ENCODE measurements around the gene PTPRG. TPM values are rescaled to one million over a fixed set of nuclear protein-coding genes. Genes with fewer than 3 reads are reported as not detected.
A peak's percentile ranks its signal among the peaks of the same experiment; 100 is the strongest.

The PTPRG gene
- total RNA-seq, 1 experiment from 2014 or later = 11.7 TPM

- peaks cover 40% of the 10 kb centered on the region for H3K4me1 ChIP-seq (ENCODE audit: insufficient read depth, low read length, poor library complexity, severe bottlenecking)
- no peaks in the 10 kb centered on the region for H3K9me3 ChIP-seq (ENCODE audit: low read depth, low read length, poor library complexity, severe bottlenecking)
- CTCF ChIA-PET = interaction anchor here (0.8 kb wide), 1 partner anchor 506 kb away, joined by 3 read pairs; no protein-coding TSS in a partner anchor
- POLR2A ChIA-PET (ENCODE audit: low non-redundant PET) = interaction anchor here (0.6 kb wide), 1 partner anchor 32 kb away, joined by 6 read pairs; no protein-coding TSS in a partner anchor
- peak overlapping the region; percentile 55 for H3K27ac ChIP-seq (ENCODE audit: low read depth, low read length, poor library complexity, severe bottlenecking)
- intact Hi-C loops (cut with micrococcal nuclease; ENCODE audit: unreplicated experiment) = no loop called here
- H3K27me3 ChIP-seq (replicated peaks; ENCODE audit: insufficient read depth, low read depth, low read length, poor library complexity) = peaks cover 3% of the 10 kb centered on the region
- no peaks in the 10 kb centered on the region for H3K36me3 ChIP-seq (ENCODE audit: insufficient read depth, low read length, poor library complexity, severe bottlenecking)
- no peak overlapping the region for H3K4me3 ChIP-seq (ENCODE audit: low read depth, low read length, poor library complexity, severe bottlenecking)
- peak; percentile 92 for DNase-seq (ENCODE audit: low spot score)
- no TSS peak for BruUV-seq (replicated peaks)
- no peak for TF ChIP-seq EZH2 (IDR thresholded peaks at IDR 0.05; ENCODE audit: borderline replicate concordance, low read depth, low read length, poor library complexity, severe bottlenecking)
- TF ChIP-seq, protein P1, sequence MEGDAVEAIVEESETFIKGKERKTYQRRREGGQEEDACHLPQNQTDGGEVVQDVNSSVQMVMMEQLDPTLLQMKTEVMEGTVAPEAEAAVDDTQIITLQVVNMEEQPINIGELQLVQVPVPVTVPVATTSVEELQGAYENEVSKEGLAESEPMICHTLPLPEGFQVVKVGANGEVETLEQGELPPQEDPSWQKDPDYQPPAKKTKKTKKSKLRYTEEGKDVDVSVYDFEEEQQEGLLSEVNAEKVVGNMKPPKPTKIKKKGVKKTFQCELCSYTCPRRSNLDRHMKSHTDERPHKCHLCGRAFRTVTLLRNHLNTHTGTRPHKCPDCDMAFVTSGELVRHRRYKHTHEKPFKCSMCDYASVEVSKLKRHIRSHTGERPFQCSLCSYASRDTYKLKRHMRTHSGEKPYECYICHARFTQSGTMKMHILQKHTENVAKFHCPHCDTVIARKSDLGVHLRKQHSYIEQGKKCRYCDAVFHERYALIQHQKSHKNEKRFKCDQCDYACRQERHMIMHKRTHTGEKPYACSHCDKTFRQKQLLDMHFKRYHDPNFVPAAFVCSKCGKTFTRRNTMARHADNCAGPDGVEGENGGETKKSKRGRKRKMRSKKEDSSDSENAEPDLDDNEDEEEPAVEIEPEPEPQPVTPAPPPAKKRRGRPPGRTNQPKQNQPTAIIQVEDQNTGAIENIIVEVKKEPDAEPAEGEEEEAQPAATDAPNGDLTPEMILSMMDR (conservative IDR thresholded peaks at IDR 0.05; ENCODE audit: low read depth, low read length) = no peak
These were observed 121.5 kb downstream of the PTPRG start for GRCh38 chr3:61682671-61683548.

- no peak overlapping the region for H3K4me3 ChIP-seq (ENCODE audit: low read depth, low read length, poor library complexity, severe bottlenecking)
- intact Hi-C loops (cut with micrococcal nuclease; ENCODE audit: unreplicated experiment) = no loop called here
- no peaks in the 10 kb centered on the region for H3K36me3 ChIP-seq (ENCODE audit: insufficient read depth, low read length, poor library complexity, severe bottlenecking)
- peaks cover 48% of the 10 kb centered on the region for H3K4me1 ChIP-seq (ENCODE audit: insufficient read depth, low read length, poor library complexity, severe bottlenecking)
- POLR2A ChIA-PET (ENCODE audit: low non-redundant PET) = no interaction called here
- peaks cover 3% of the 10 kb centered on the region for H3K27me3 ChIP-seq (replicated peaks; ENCODE audit: insufficient read depth, low read depth, low read length, poor library complexity)
- no peak overlapping the region for H3K27ac ChIP-seq (ENCODE audit: low read depth, low read length, poor library complexity, severe bottlenecking)
- H3K9me3 ChIP-seq (ENCODE audit: low read depth, low read length, poor library complexity, severe bottlenecking) = no peaks in the 10 kb centered on the region
- BruUV-seq (replicated peaks) = no TSS peak
- no peak for DNase-seq (ENCODE audit: low spot score)
- no peak for TF ChIP-seq EZH2 (IDR thresholded peaks at IDR 0.05; ENCODE audit: borderline replicate concordance, low read depth, low read length, poor library complexity, severe bottlenecking)
- TF ChIP-seq, protein P1 (conservative IDR thresholded peaks at IDR 0.05; ENCODE audit: low read depth, low read length) = no peak
- CTCF ChIA-PET = interaction anchor here (0.8 kb wide), 1 partner anchor 505 kb away, joined by 3 read pairs; no protein-coding TSS in a partner anchor
These were observed 122.3 kb downstream of the PTPRG start for GRCh38 chr3:61683549-61684236.

DNA sequence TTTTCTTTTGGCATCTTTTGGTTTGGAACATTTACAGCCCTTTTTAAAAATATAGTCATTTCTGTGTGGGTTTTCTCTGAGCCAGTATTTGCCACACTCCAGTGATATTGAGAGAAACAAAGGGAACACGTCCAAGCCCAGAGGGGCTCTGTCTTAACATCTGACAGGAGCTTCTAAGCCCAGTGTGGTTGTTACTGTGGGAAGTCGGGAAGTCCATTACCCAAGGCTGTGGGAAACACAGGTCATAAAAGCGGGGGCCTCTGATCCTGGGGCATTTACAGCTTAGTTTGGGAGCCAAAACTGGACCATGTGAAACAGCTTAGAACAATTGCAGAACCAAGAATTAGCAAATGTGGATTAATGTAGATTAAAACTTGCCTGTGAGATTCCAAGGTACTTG, 123.0 kb downstream of the PTPRG start:
- CTCF ChIA-PET = no interaction called here
- H3K27me3 ChIP-seq (replicated peaks; ENCODE audit: insufficient read depth, low read depth, low read length, poor library complexity) = peaks cover 3% of the 10 kb centered on the region
- no peak for TF ChIP-seq EZH2 (IDR thresholded peaks at IDR 0.05; ENCODE audit: borderline replicate concordance, low read depth, low read length, poor library complexity, severe bottlenecking)
- TF ChIP-seq, protein P1 (conservative IDR thresholded peaks at IDR 0.05; ENCODE audit: low read depth, low read length) = no peak
- H3K4me1 ChIP-seq (ENCODE audit: insufficient read depth, low read length, poor library complexity, severe bottlenecking) = peaks cover 54% of the 10 kb centered on the region
- H3K36me3 ChIP-seq (ENCODE audit: insufficient read depth, low read length, poor library complexity, severe bottlenecking) = no peaks in the 10 kb centered on the region
- no peak overlapping the region for H3K4me3 ChIP-seq (ENCODE audit: low read depth, low read length, poor library complexity, severe bottlenecking)
- POLR2A ChIA-PET (ENCODE audit: low non-redundant PET) = interaction anchor here (0.6 kb wide), 1 partner anchor 619 kb away, joined by 10 read pairs; no protein-coding TSS in a partner anchor
- no peak overlapping the region for H3K27ac ChIP-seq (ENCODE audit: low read depth, low read length, poor library complexity, severe bottlenecking)
- H3K9me3 ChIP-seq (ENCODE audit: low read depth, low read length, poor library complexity, severe bottlenecking) = no peaks in the 10 kb centered on the region
- intact Hi-C loops (cut with micrococcal nuclease; ENCODE audit: unreplicated experiment) = no loop called here
- BruUV-seq (replicated peaks) = no TSS peak
- no peak for DNase-seq (ENCODE audit: low spot score)
